ENCODE results near the gene PTX4. TPM values are rescaled to one million over a fixed set of nuclear protein-coding genes. Genes with fewer than 3 reads are reported as not detected.

PTX4 gene
- total RNA-seq, 1 donor from 2014 or later = not detected

- Mint-ChIP-seq H3K4me1 (ENCODE audit: unreplicated experiment) (peaks cover 5% of the 10 kb centered on the region), H3K36me3 (no peaks in the 10 kb centered on the region), H3K9me3 (no peaks in the 10 kb centered on the region), H3K27ac (no peak overlapping the region), H3K4me3 (no peak overlapping the region), H3K27me3 (peaks cover 7% of the 10 kb centered on the region)
- TF ChIP-seq CTCF (conservative IDR thresholded peaks at IDR 0.05) = no peak
- DNase-seq (ENCODE audit: extremely low spot score, unreplicated experiment) = no peak
Observed at GRCh38 chr16:1477033-1477432, 11.7 kb downstream of the PTX4 start.

GRCh38 chr16:1475552-1476114, 13.1 kb downstream of the PTX4 start:
- Mint-ChIP-seq H3K4me1 (ENCODE audit: unreplicated experiment) (peaks cover 5% of the 10 kb centered on the region), H3K27me3 (no peaks in the 10 kb centered on the region), H3K4me3 (peak overlapping the region; percentile 88), H3K36me3 (no peaks in the 10 kb centered on the region), H3K27ac (peak overlapping the region; percentile 81), H3K9me3 (no peaks in the 10 kb centered on the region)
- TF ChIP-seq CTCF (conservative IDR thresholded peaks at IDR 0.05) = no peak
- DNase-seq (ENCODE audit: extremely low spot score, unreplicated experiment) = no peak

- peak; percentile 93 for DNase-seq (ENCODE audit: extremely low spot score, unreplicated experiment)
- H3K27ac Mint-ChIP-seq = peak within 1 kb of the TSS; percentile 85
- no peaks in the 10 kb centered on the region for H3K36me3 Mint-ChIP-seq
- H3K27me3 Mint-ChIP-seq = no peaks in the 10 kb centered on the region
- H3K4me3 Mint-ChIP-seq = peak within 1 kb of the TSS; percentile 89
- H3K4me1 Mint-ChIP-seq (ENCODE audit: unreplicated experiment) = peaks cover 9% of the 10 kb centered on the region
- no peaks in the 10 kb centered on the region for H3K9me3 Mint-ChIP-seq
- no peak for TF ChIP-seq CTCF (conservative IDR thresholded peaks at IDR 0.05)
Observed at GRCh38 chr16:1474796-1475551, 13.8 kb downstream of the PTX4 start, which contains the start of gene CLCN7. Gene CLCN7 (minus strand): TSS chr16:1475028. CDS start chr16:1474974, 54 bp downstream.

- Mint-ChIP-seq H3K27ac (peak overlapping the region; percentile 85), H3K4me3 (peak overlapping the region; percentile 89), H3K27me3 (no peaks in the 10 kb centered on the region), H3K4me1 (ENCODE audit: unreplicated experiment) (peaks cover 13% of the 10 kb centered on the region), H3K36me3 (no peaks in the 10 kb centered on the region), H3K9me3 (no peaks in the 10 kb centered on the region)
- no peak for DNase-seq (ENCODE audit: extremely low spot score, unreplicated experiment)
- no peak for TF ChIP-seq CTCF (conservative IDR thresholded peaks at IDR 0.05)
Observed at GRCh38 chr16:1474082-1474795, 14.5 kb downstream of the PTX4 start.

GRCh38 chr16:1472974-1473373, 15.8 kb downstream of the PTX4 start:
- Mint-ChIP-seq H3K4me3 (peak overlapping the region; percentile 82), H3K9me3 (no peaks in the 10 kb centered on the region), H3K27me3 (no peaks in the 10 kb centered on the region), H3K36me3 (no peaks in the 10 kb centered on the region), H3K4me1 (ENCODE audit: unreplicated experiment) (peaks cover 13% of the 10 kb centered on the region), H3K27ac (peak overlapping the region; percentile 84)
- no peak for DNase-seq (ENCODE audit: extremely low spot score, unreplicated experiment)
- TF ChIP-seq CTCF (conservative IDR thresholded peaks at IDR 0.05) = no peak
